ENCODE measurements around the gene PRPF38B. TPM values are rescaled to one million over a fixed set of nuclear protein-coding genes. Genes with fewer than 3 reads are reported as not detected.
"Not testable (repeated sequence)": the region's sequence is repeated elsewhere in the genome, so short reads cannot be mapped to it uniquely, and the experiment has no call there.

The PRPF38B gene
- total RNA-seq = 21.8 TPM

- DNase-seq = peak; percentile 90
Observed at GRCh38 chr1:108691942-108692723, at the start of gene PRPF38B. PRPF38B (plus strand) TSS chr1:108692310; CDS start chr1:108692592, 282 bp downstream.

GRCh38 chr1:108643492-108644335 lies 48.4 kb upstream of the PRPF38B start:
- no peak for DNase-seq

- no peak for DNase-seq
Observed at GRCh38 chr1:108644984-108645383, 47.1 kb upstream of the PRPF38B start.

- DNase-seq = no peak
Observed at GRCh38 chr1:108645564-108646184, 46.4 kb upstream of the PRPF38B start.

- DNase-seq = no peak
Observed at GRCh38 chr1:108646265-108646647, 45.9 kb upstream of the PRPF38B start.

GRCh38 chr1:108646648-108647269 lies 45.4 kb upstream of the PRPF38B start:
- no peak for DNase-seq

GRCh38 chr1:108653431-108654105 lies 38.5 kb upstream of the PRPF38B start:
- no peak for DNase-seq

- DNase-seq = no peak
Observed at GRCh38 chr1:108657356-108658080, 34.6 kb upstream of the PRPF38B start.

- DNase-seq = peak; percentile 65
Observed at GRCh38 chr1:108661030-108661609, 31.0 kb upstream of the PRPF38B start, which contains the start of gene HENMT1. HENMT1 (minus strand) TSS chr1:108661093; CDS start chr1:108659884, 1,209 bp downstream.

GRCh38 chr1:108663074-108663473 lies 29.0 kb upstream of the PRPF38B start:
- DNase-seq = no peak

GRCh38 chr1:108664481-108664880 lies 27.6 kb upstream of the PRPF38B start:
- no peak for DNase-seq

- DNase-seq = no peak
Observed at GRCh38 chr1:108665067-108665466, 27.0 kb upstream of the PRPF38B start.

- DNase-seq = no peak
Observed at GRCh38 chr1:108665771-108666170, 26.3 kb upstream of the PRPF38B start.

- DNase-seq = not testable (repeated sequence)
Observed at GRCh38 chr1:108667422-108667821, 24.7 kb upstream of the PRPF38B start.

- no peak for DNase-seq
Observed at GRCh38 chr1:108668777-108669176, 23.3 kb upstream of the PRPF38B start.

- no peak for DNase-seq
Observed at GRCh38 chr1:108669679-108670078, 22.4 kb upstream of the PRPF38B start.

GRCh38 chr1:108670131-108670773 lies 21.9 kb upstream of the PRPF38B start:
- DNase-seq = no peak

- no peak for DNase-seq
Observed at GRCh38 chr1:108671143-108671542, 21.0 kb upstream of the PRPF38B start.

- no peak for DNase-seq
Observed at GRCh38 chr1:108678706-108679105, 13.4 kb upstream of the PRPF38B start.

GRCh38 chr1:108679586-108680213 lies 12.4 kb upstream of the PRPF38B start:
- no peak for DNase-seq

Measured in occipital lobe (tissue), 2 donors.